Measurements from ENCODE around the gene RANBP1.
A peak's percentile ranks its signal among the peaks of the same experiment; 100 is the strongest.

RANBP1 gene

DNA sequence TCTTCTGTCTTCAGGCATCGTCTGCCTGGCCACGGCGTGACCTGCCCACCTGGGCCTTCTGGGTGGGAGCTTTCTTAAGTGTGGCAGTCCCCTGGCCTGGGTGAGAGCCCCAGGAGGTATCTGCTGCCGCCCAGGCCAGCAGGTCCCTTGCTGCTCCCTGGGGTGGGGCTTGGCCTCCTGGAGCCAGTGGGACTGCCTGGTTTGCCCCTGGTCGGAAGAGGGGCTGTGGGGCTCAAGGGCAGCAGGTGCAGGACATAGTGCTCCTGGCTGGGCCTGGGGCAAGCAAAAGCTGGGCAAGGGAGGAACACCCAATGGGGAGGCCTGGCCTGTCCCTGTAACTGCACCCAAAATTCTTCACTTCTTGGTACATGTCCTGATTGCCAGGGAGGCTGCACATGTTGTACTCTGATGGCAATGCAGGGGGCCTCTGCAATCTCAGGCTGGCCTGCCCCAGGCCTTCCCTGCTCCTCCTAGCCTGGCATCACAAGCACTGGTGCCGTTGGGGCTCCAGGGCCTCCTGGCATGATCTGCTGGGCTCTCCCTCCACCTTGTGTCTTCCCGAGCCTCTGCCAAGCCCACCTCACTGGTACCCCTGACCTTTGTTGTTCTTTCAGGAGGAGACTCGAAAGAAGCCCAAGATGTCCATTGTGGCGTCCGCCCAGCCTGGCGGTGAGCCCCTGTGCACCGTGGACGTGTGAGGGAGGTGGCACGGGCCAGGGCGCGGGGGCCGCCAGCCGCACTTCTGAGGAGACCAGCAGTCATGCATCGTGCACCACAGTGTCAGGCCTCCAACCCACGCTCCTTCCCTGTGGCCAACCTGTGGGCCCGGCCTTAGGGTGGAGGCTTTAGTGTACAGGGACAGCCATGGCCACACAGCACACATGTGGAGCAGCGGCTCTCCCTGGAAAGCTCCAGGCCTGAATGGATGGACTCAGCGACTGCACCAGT is 6.2 kb upstream of the RANBP1 start:
- DNase-seq, result no peak

DNA sequence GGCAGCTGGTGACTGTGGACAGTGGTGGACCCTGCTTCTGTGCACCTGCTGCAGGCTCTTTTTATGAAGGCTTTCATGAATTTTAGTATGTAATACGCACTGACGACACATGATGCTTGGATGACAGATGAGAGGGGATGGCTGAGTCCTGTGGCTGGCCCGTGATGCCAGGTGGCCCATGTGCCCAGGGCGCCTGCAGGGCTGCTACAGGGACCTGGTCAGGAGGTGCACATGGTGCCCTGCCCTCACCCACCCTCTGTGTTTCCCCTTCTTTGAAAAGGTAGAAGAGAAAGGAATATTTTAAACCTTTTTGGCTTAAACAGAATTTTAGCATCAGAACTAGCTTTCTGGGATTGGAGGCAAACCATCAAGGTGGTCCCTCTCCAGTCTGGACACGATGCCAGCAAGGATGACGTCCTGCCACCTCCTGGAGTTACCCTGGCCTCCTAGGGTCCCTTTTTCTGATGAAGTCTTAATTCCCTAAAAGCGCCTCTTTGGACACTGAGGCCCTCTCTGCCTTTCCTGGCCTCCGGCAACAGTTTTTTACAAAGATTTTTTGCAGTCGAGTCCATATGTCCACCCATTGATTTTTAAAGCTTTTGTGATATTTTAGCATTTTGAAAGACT is 5.4 kb upstream of the RANBP1 start:
- no peak for DNase-seq

DNA sequence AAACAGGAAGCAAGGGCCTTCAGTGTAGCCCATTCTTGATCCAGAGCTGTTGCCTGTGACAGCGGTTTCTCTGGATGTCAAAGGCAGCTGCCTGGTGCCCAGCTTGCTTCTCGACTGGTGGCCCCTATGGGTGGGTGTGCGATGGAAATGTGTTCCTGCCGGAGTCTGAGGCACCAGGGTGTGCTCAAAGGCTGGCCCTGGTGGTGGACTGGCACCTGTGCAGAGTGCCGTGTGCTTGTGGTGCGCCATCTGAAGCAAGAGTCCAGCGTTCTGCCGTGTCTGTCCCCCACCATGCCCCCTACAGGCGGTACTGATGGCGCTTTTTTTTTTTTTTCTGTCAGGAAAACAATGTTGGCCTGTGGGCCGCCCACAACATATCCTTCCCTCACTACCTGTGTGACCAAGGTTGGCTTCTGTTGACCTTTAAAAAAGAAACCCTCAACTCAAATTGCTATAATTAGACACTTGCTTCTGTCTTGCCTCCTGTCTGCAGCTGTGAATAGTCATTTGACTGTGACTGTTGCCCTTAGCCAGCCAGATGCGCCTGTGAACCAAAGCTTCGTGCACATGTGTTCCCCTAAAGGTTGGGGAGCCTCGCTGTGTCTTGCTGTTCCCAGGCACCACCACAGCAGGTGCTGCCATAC is 4.7 kb upstream of the RANBP1 start:
- DNase-seq, result no peak

DNA sequence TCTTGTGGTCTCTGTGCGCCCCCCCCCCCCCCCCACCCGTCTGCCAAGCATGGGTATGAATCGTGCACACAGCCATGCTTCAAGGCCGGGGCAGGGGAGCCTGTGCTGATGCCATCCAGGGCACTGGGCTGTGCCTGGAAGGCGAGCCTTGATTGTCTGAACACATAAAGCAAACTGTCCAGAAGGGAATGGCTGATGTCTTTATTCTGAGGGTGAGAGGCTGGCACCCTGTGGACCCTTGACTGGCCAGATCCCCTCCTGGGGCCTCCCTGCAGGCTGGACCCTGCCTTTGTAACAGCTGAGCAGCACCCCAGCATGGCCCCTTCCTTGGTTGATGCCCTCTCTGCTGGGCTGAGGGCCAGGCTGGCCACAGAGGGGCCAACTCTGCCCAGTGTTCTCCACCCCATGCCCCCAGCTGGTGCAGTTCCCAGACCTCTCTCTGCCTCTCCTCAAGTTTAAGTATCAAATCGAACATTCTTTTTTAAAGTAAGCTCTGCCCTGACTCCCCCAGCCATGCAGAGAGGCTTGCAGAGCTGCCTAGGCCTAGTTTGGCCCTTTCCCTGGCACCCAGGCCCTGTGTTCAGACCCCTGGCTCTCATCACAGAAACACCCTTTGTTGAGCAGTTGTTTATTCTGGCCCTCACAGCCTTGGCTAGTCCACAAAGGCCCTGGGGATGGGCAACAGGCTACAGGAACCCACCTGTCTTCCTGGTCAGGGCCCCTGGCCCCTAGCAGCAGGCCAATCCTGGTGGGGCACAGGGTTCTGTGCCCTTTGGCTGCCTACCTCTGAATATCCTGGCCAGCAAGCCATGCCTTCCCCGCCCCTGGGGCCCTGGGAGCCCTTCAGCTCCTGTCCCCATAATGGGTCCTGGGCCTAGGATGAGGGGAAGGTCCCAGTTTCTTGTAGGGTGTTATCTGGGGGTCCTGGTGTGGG is 3.9 kb upstream of the RANBP1 start:
- DNase-seq, result no peak

DNA sequence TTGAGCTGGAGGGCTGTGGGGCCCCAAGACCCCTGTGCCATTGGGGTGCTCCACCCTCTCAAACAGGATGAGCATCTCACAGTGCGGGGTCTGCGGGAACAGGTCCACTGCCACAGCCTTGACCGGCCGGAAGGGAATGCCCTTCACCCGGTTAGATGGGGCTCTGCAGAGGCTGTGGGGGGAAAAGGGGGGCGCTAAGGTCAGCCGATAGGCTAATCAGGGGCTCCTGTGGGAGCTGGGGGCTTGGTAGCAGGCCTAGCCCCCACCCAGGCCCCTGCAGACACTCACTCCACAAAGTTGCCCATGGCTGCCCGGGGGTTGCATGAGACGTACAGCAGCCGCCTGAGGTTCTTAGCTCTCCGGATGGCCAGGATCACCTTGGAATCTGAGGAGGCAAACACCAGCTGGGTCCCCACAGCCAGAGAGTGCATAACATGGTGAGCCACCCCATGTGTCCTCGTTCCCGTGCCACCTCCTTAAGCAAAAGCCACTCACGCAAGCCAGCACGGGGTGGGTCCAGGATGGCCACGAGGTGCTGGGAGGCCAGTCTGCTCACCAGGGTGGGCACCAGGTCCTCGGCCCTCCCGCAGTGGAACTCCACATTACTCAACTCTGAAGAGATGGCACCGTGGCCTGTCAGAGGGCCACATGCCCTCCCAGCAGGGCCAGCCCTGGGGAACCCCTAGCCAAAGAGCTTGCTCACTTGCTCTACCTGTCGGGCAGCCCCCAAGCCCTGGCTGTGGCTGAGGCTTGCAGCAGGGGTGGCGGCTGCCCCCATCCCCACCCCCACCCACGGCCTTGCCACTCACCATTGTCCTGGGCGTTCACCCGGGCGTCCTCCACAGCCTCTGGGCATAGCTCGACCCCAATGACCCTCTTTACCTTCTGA is 3.0 kb upstream of the RANBP1 start:
- no peak for DNase-seq

DNA sequence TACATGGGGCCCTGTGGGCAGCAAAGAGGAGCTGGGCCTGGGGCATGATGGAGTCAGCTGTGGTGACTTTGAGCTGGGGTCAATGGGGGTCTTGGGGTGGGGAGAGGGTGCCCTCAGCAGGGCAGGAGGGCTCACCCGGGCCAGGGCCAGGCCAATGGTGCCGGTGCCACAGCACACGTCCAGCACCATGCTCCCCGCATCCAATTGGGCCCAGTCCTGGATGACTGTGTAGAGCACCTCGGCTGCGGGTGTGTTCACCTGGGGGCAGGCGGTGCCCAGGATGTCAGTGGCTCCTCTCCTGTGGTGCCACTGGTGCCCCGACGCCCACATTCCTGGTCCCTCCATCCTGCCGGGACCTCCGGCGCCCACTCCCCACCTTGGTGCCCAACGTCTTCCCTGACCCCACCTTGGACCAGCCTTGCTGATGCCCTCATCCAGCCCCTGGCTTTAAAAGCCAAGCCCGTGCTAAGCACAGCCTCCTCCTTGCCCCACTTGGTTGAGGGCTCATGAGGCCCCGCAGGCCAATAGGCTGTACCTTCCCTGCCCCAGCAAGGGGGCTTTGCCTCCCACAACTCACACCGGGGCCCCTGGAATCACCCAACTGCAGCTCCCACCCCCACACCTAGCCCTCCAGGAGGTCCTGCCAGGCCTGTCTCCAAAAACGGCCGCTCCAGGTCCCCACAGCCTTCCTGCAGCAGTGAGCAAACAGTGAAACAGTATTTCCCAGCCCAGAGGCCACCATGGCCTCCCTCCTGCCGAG is 2.2 kb upstream of the RANBP1 start:
- DNase-seq, result no peak

DNA sequence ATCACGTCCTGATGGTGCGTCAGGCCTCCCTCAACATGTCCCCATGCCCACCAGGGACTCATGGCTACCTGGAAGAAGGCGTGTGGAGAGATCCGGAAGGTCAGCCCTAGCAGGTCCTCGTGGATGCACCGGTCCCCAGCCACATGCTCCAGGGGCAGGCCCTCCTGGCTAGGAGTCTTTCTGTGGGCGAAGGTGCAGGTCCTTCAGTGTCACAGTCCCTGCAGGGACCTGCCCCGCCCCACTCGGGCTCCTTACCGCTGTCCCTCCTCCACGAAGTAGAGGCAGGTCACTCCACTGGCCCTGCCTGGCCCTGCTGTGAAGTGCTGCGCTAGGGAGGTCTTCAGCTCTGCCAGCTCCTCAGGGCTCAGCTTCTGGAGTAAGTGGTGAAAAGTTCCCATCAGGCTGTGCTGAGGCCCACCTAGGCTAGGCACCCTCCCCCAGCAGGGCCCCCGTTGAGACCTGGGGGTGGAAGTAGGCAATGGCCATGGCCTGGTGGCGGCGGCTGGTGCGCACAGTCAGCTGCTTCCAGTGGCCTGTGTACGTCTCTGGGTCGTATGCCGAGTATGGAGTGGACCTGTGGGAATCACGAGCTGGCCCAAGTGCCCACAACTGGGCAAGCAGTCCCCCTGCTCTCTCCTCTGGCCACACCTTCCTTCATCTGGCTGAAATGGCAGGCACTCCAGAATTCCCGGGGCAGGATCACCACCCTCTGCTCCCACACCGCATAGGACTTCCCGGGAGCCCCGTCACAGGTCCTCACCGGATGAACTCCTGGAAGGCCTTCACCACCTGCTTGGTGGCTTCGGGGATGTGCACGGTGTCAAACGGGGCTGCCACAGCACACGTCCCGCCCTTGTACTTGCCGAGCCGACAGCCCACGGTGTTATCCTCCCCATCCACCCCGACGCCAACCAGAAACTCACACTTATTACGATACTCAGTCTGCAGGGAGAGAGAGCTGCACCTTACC is 1.1 kb upstream of the RANBP1 start:
- no peak for DNase-seq

DNA sequence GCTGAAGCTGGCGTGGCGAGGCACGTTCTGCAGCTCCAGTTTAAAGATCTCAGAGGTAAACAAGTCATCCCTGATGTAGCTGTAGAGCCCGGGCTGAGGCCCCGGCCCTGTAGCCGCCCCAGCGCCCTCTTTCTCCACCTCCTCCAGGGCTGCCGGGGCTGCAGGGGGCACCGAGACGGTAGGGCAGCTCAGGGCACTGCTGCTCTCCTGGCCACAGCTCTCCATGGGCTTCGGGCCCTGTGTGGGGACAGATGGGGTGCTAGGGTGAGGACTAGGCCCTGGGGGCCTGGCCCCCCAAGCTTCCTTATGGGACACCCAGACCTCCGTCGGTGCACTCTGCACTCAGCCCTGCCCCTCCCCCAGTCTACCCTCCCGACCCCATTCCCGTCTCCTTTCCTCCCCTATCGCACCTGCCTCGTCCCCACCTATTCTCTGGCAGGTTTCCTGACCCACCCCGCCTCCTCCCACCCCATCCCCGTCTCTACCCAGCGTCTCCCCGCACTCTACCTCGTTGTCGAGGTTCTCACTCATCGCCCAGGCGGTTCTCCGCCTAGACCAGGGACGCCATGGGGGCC is 559 bp downstream of the RANBP1 start:
- DNase-seq, result no peak

DNA sequence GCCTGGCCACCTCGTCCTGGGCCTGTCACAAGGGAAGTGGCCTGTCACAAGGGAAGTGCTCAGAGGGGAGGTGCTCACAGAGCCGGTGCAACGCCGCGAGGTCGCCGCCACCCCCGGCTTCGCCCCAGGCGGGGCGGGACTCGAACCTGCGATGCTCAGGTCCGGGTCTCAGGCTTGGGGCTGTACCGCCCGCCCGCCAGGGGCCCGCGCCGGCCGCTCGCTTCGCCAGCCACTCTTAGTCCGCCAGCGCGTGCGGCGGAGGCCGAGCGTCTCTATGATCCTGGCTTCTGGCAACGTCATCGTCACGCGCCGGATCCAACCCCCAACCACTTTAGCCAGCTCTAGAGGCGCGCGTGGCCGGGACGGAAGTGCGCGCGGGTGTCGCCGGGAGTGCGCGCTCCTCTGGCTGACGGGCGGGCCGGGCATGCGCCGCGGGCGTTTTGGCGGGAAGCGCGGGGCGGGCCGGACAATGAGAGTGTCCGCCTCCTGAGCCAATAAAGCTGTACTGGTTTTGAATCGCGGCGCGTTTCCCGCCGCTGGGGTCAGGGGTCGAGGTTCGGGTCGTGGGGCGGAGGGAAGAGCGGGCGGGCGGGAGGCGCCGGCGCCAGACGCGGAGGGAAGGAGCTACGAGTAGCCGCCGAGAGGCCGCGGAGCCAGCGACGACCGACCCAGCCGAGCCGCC is 1.2 kb downstream of the RANBP1 start, which contains the start of gene TRMT2A:
TSS of gene TRMT2A (minus strand) at position 276 of the 682 bp plus-strand sequence. CDS start 320 bp downstream, outside the sequence.
- peak; percentile 97 for DNase-seq

DNA sequence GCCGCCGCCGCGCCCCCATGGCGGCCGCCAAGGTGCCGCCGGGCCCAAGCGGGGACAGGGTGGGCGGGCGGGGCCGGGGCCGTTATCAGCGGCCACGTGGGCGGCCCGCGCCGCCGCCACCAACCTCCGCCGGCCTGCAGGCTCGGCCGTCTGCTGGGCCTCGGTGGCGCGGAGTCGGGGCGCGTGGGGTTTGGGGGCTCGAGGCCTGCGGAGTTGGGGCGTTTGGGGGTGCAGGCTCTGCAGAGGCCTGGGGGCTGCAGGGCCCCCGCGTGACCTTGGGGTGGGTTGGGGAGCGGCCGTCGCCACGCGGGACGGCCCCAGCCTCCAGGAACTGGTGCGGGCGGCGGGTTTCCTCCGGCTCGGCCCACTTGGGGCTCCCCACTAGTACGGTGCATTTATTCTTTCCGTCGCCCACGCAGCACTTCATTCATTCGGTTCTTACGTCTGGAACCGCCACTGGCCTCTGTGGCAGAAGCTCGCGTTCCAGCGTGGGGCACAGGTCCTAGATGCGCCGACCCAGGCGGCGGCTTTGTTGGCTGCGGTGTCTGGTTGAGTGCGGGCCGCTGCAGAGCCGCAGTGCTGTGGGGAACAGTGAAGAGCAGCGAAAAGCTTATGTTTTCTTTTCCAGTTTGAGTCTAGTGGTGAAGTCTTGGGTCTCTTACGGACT is 1.9 kb downstream of the RANBP1 start:
- peak; percentile 74 for DNase-seq

DNA sequence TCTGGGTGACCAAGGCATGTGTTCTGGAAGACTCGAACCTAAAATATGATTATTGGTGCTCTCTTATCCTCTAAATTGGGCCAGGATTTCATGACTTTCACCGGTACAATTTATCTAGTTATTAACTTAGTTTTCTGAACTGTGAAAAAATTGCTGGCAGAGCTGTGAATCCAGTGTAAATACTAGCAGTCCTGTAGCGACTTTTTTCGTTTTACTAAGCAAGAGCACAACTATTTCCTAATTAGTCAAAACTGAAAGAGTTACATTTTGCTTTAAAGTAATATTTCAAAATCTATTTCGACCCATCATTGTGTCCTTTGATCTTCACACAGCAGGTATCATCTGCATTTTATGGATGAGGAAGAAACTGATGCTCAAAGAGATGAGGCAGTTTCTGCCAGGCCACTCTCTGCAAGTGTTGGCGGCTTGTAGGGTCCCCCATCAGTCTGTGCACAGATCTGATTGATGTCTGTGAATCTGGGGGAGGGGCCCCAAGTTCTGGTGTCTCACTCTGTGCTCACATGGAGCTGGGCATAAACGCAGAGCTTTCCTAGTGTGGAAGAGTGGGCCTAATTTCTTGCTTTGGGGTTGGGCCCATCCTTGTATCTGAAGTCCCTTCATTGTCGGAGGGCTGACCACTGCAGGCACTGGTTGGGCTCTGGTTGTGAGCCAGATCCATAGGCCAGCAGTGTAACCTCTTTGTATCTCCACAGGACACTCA is 2.6 kb downstream of the RANBP1 start:
- DNase-seq, result no peak

DNA sequence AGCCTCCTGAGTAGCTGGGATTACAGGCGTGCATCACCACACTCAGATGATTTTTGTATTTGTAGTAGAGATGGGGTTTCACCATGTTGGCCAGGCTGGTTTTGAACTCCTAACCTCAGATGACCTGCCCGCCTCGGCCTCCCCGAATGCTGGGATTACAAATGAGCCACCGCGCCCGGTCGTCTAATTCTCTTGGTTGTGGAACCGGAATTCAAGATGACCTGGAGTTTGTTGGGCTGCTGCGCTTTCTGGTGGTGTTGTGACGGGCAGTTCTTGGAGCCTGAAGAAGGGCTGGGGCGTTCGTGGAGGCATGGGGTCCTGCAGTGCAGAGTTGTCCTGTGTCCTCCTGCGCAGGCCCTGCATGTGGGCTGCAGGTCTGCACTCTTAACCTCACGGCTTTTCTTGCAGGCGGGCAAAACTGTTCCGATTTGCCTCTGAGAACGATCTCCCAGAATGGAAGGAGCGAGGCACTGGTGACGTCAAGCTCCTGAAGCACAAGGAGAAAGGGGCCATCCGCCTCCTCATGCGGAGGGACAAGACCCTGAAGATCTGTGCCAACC is 6.0 kb downstream of the RANBP1 start:
- no peak for DNase-seq

DNA sequence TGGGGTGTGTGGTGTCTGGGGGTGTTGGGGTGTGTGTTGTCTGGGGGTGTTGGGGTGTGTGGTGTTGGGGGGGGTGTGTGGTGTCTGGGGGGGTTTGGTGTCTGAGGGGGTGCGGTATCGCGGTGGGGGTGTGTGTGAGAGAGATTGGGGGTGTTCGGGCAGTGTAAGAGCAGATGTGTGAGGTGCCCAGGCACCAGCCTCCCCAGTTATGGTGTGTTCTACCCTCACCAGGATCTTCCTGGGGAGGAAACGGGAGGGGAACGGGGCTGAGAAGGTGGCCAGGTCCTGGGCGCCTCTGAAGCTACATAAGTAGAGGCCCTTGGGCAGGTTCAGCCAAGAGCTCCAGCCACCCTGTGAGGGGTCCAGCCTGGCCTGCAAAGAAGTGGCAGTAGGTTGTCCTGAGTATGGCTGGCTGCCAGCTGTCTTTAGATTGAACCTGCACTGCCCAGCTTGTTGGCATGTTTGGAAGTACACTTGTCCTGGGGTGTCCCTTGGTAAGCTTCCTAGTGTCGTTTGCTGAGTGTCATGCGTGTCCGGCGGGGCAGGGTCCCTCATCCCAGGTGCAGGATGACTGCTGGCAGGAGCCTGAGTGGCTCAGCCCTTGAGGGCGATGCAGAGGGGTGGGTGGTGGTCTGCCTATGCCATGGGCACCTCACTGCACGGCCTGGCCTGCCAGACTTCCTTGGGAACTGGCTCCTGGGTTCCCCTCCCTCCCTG is 7.6 kb downstream of the RANBP1 start:
- no peak for DNase-seq

DNA sequence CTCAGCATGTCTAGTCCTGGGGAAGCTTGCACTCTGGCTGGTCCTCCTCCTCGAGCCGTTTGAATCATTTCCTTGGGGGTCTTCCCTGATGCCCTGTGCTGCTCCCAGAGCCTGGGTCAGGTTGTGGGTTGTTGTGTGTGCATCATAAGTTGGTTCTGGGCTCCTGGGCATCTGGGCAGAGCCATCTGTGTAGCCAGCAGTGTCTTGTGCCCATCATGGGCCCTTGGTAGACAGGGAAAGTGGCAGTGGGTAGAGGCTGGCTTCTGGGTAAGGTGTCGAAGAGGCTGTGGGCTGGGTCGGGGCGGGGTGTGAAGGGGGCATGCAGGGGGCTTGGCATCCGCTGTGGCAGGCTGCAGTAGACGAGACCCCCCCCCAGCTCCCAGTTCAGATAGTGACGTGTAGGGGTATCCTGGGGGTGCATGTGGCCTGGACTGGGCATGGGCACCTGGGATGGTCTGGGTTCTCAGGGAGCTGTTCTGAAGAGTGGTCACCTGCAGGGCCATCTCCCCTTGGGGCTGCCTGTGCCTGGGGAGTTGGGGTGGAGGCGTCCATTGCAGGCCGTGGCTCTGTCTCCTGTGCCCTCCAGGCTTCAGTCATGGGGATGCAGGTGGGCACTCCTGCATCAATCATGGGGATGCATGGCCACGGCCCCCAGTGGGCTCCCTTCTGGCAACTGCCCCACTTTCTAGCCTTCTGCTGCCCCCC is 8.3 kb downstream of the RANBP1 start:
- DNase-seq, result no peak
